SK-N-SH treated with all-trans-retinoic acid at 6 μM for 48 hours (cell line): ENCODE data around the gene PHPT1.

ENCODE experiments used
- PATZ1 ChIP-seq: fragments of 250-450 bp; sonication (Bioruptor Pico); IDR thresholded peaks from 2 replicates; pipeline ENCODE4 v1.8.0; 2020; ENCODE audit warnings: mild to moderate bottlenecking, moderate library complexity, borderline replicate concordance
- ZC3H10 ChIP-seq: fragments of 250-450 bp; sonication (Bioruptor Pico); IDR thresholded peaks from 2 replicates; pipeline ENCODE4 v1.5.1; 2021; ENCODE audit warnings: mild to moderate bottlenecking, moderate library complexity
- ZFP30 ChIP-seq: fragments of 450-650 bp; formaldehyde crosslinking; IDR thresholded peaks from 2 replicates; pipeline ENCODE4 v1.5.0; 2022; ENCODE audit warnings: mild to moderate bottlenecking, moderate library complexity

- TF ChIP-seq ZC3H10 (CRISPR knock-in tag) (no peak), ZFP30 (no peak), PATZ1 (no peak)
These were observed 4.4 kb downstream of the PHPT1 start for GRCh38 chr9:136853596-136854112.
